ENCODE data around the gene OSBPL10.

OSBPL10 gene

DNA sequence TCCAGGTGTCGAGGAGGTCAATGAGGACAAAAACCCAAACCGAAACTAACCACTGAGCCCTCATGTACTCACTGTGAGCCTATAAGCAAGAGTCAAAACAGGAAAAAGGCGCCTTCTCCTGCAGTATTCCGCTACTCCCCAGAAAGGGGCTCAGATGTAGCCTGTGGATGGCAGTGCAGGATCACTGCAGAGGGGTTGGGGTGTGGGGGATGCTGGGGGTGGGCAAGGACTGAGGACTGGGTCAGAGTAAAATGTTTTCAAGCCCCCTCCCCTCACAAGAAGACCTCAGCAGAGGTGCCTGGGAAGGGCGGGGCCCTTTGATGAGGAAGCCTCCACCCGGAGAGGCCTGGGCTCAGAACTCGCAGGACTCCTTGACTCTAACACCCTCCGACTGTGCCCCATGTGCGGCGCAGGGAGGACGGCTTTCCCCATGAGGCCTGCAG, 170.1 kb downstream of the OSBPL10 start:
- no peaks in the 10 kb centered on the region for H3K36me3 ChIP-seq (ENCODE audit: control insufficient read depth in 1 of 2, insufficient read depth in 2 of 2, low read length in 2 of 2)
- no peak overlapping the region for H3K9ac ChIP-seq (ENCODE audit: low read length)
- WGBS (ENCODE audit: extremely low coverage, insufficient coverage, insufficient read length), result no CpG with 5 or more reads among the region's 11 CpGs
- H2AK5ac ChIP-seq (ENCODE audit: low read length), result peak overlapping the region; percentile 40
- H3K27ac ChIP-seq (ENCODE audit: low read depth, low read length), result no peak overlapping the region
- no peaks in the 10 kb centered on the region for H3K9me3 ChIP-seq (ENCODE audit: insufficient read depth, low read depth, low read length)
- H3K4me3 ChIP-seq (ENCODE audit: low read depth, low read length), result no peak overlapping the region
- peaks cover 0 to 2% of the 10 kb centered on the region in 2 experiments for H3K4me1 ChIP-seq (ENCODE audit: control insufficient read depth in 1 of 2, insufficient read depth in 2 of 2, low read length in 2 of 2)
- H2AFZ ChIP-seq (ENCODE audit: insufficient read depth, low read length, poor library complexity), result no peak overlapping the region
- H2BK12ac ChIP-seq (ENCODE audit: low read length), result no peak overlapping the region
- no peak overlapping the region for H2BK120ac ChIP-seq (ENCODE audit: insufficient read depth, low read length, poor library complexity)
- H4K12ac ChIP-seq (ENCODE audit: low read depth, low read length), result no peak overlapping the region
- no peaks in the 10 kb centered on the region for H3K79me2 ChIP-seq (ENCODE audit: control insufficient read depth, insufficient read depth, low read length, poor library complexity)
- H3K79me1 ChIP-seq (ENCODE audit: low read length), result no peaks in the 10 kb centered on the region
- H3K14ac ChIP-seq (ENCODE audit: low read length), result no peak overlapping the region
- no peak overlapping the region for H3K4ac ChIP-seq (ENCODE audit: low read depth, low read length)
- H4K91ac ChIP-seq (ENCODE audit: low read depth, low read length), result no peak overlapping the region
- H3K23ac ChIP-seq (ENCODE audit: low read length), result no peak overlapping the region
- H2BK5ac ChIP-seq (ENCODE audit: low read depth, low read length, poor library complexity), result no peak overlapping the region
- H4K8ac ChIP-seq (ENCODE audit: low read depth, low read length), result no peak overlapping the region
- no peak overlapping the region for H3K18ac ChIP-seq (ENCODE audit: low read length)
- no peaks in the 10 kb centered on the region for H3K27me3 ChIP-seq (ENCODE audit: insufficient read depth, low read length)
- no peak overlapping the region for H3K4me2 ChIP-seq (ENCODE audit: low read length)
- no peak for DNase-seq

DNA sequence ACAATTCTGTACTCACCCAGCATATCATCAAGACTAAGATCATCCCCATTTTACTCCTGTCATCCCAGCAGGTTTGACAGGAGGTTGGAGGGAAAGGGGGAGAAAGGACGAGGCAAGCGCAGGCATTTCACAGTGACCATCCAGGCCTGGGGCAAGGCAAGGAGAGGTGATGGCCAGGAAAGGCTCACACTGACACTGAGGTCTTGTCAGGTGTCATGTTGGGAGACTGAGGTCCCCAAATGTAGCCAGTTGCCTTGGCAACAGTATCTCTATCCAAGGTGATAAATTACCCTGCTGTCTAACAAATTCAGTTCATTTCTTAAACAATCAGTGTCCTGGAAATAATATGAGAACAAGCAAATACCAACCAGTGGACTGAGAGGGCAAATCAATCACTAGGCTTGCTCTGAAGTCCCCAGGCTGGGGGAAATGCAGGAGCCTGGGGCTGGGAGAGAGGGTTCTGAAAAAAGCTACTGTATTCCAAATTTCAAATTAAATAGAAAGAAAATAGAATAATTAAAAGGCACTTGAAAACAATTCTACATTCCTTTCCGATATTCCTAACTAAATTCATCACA, 172.8 kb downstream of the OSBPL10 start:
- no peaks in the 10 kb centered on the region for H3K79me2 ChIP-seq (ENCODE audit: control insufficient read depth, insufficient read depth, low read length, poor library complexity)
- H2BK120ac ChIP-seq (ENCODE audit: insufficient read depth, low read length, poor library complexity), result no peak overlapping the region
- H3K23ac ChIP-seq (ENCODE audit: low read length), result no peak overlapping the region
- 100% methylated on average over 1 of the region's 3 CpGs for WGBS (ENCODE audit: extremely low coverage, insufficient coverage, insufficient read length)
- no peak overlapping the region for H4K12ac ChIP-seq (ENCODE audit: low read depth, low read length)
- H4K91ac ChIP-seq (ENCODE audit: low read depth, low read length), result no peak overlapping the region
- DNase-seq, result no peak
- H3K36me3 ChIP-seq (ENCODE audit: control insufficient read depth in 1 of 2, insufficient read depth in 2 of 2, low read length in 2 of 2), result no peaks in the 10 kb centered on the region
- no peak overlapping the region for H2BK5ac ChIP-seq (ENCODE audit: low read depth, low read length, poor library complexity)
- no peaks in the 10 kb centered on the region for H3K9me3 ChIP-seq (ENCODE audit: insufficient read depth, low read depth, low read length)
- H2AK5ac ChIP-seq (ENCODE audit: low read length), result no peak overlapping the region
- H3K4me1 ChIP-seq (ENCODE audit: control insufficient read depth in 1 of 2, insufficient read depth in 2 of 2, low read length in 2 of 2), result peaks cover 2% of the 10 kb centered on the region in 2 experiments
- H3K4me3 ChIP-seq (ENCODE audit: low read depth, low read length), result no peak overlapping the region
- H2AFZ ChIP-seq (ENCODE audit: insufficient read depth, low read length, poor library complexity), result no peak overlapping the region
- H3K4me2 ChIP-seq (ENCODE audit: low read length), result no peak overlapping the region
- no peaks in the 10 kb centered on the region for H3K27me3 ChIP-seq (ENCODE audit: insufficient read depth, low read length)
- no peak overlapping the region for H2BK12ac ChIP-seq (ENCODE audit: low read length)
- no peaks in the 10 kb centered on the region for H3K79me1 ChIP-seq (ENCODE audit: low read length)
- H3K4ac ChIP-seq (ENCODE audit: low read depth, low read length), result no peak overlapping the region
- no peak overlapping the region for H3K18ac ChIP-seq (ENCODE audit: low read length)
- no peak overlapping the region for H3K9ac ChIP-seq (ENCODE audit: low read length)
- no peak overlapping the region for H4K8ac ChIP-seq (ENCODE audit: low read depth, low read length)
- no peak overlapping the region for H3K27ac ChIP-seq (ENCODE audit: low read depth, low read length)
- H3K14ac ChIP-seq (ENCODE audit: low read length), result no peak overlapping the region

DNA sequence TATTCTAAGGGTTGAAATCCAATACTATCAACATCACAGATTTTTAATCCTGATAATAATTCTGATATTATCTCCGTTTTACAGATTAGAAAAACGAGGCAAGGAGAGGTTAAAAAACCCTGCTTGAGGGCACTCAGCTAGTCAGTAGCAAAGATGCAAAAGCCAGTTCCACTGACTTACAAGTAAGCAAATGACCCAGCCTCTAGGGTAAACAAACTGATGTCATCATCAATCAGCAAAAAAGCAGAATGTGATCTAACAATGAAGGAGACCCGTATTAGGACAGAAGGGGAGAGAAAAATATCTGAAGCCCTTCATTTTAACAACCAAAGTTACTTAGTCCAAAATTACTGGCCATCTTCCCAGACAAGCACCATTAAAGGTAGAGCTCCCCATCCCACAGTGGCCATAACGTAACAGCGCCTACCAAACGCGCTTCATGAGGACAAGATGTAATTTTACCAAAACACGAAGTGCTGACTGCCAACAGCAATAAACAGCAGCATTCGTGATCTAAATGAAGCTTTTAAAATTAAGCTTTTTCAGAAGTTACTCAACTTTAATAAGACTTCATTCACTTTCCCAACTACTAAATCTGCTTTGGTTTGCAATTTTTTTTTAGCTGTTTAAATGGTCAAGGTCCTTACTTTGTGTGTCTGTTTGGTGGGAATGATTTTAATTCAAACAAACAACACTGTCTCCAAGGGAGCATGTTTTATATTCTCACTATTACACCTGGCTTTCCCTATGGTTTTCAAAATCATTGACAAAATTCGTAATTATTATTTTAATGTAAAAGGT, 176.6 kb downstream of the OSBPL10 start:
- no CpG with 5 or more reads among the region's 10 CpGs for WGBS (ENCODE audit: extremely low coverage, insufficient coverage, insufficient read length)
- H3K4me3 ChIP-seq (ENCODE audit: low read depth, low read length), result no peak overlapping the region

DNA sequence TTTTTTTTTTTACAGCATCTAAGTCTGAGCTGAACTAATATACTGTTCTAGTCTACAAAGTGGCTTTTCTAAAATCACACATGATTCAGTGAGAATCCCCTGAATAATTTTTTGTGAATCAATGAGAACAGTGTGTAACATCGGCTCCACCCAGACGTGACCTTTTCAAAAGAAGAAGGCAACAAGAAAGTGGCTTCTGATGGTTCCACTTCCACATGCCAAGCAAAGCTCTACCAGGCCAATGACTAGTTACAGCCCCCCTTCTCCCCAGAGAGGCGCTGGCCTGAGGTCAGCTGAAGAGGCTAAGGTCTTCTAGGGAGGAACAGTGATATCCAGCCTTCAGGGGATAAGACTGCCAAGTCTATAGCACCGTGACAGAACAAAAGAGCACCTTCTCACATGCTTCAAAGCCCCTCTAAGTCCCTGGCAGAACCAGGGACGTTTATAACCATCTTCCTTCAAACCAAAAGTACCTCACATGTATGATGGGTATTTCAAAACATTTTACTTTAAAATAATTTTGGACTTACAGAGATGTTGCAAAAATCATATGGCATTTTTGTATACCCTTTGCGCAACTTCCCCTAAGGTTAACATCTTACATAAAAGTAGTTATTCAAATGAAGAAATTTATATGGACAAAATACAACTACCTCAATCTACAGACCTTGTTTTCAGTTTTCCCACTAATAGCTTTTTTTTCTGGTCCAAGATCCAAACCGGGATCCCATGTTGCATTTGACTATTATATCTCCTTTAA, 177.9 kb downstream of the OSBPL10 start:
- Histone ChIP-seq H3K4ac (ENCODE audit: low read depth, low read length) (peak overlapping the region; percentile 22), H3K9ac (ENCODE audit: low read length) (no peak overlapping the region), H4K8ac (ENCODE audit: low read depth, low read length) (no peak overlapping the region), H2BK12ac (ENCODE audit: low read length) (no peak overlapping the region), H3K27ac (ENCODE audit: low read depth, low read length) (no peak overlapping the region), H3K4me3 (ENCODE audit: low read depth, low read length) (no peak overlapping the region), H3K79me2 (ENCODE audit: control insufficient read depth, insufficient read depth, low read length, poor library complexity) (no peaks in the 10 kb centered on the region), H3K4me2 (ENCODE audit: low read length) (no peak overlapping the region), H4K12ac (ENCODE audit: low read depth, low read length) (no peak overlapping the region), H3K36me3 (ENCODE audit: control insufficient read depth in 1 of 2, insufficient read depth in 2 of 2, low read length in 2 of 2) (no peaks in the 10 kb centered on the region), H2AFZ (ENCODE audit: insufficient read depth, low read length, poor library complexity) (no peak overlapping the region), H3K79me1 (ENCODE audit: low read length) (no peaks in the 10 kb centered on the region), H3K4me1 (ENCODE audit: control insufficient read depth in 1 of 2, insufficient read depth in 2 of 2, low read length in 2 of 2) (peaks cover 0 to 2% of the 10 kb centered on the region in 2 experiments), H2AK5ac (ENCODE audit: low read length) (no peak overlapping the region), H3K27me3 (ENCODE audit: insufficient read depth, low read length) (no peaks in the 10 kb centered on the region), H3K14ac (ENCODE audit: low read length) (no peak overlapping the region), H3K9me3 (ENCODE audit: insufficient read depth, low read depth, low read length) (no peaks in the 10 kb centered on the region), H2BK5ac (ENCODE audit: low read depth, low read length, poor library complexity) (no peak overlapping the region), H3K18ac (ENCODE audit: low read length) (no peak overlapping the region), H2BK120ac (ENCODE audit: insufficient read depth, low read length, poor library complexity) (no peak overlapping the region), H3K23ac (ENCODE audit: low read length) (no peak overlapping the region), H4K91ac (ENCODE audit: low read depth, low read length) (no peak overlapping the region)
- no CpG with 5 or more reads among the region's 7 CpGs for WGBS (ENCODE audit: extremely low coverage, insufficient coverage, insufficient read length)
- DNase-seq, result peak in 1 of 2 donors; percentile 40

More for the DNA sequence above, 176.6 kb downstream of the OSBPL10 start:
- DNase-seq, result peak in 1 of 2 donors; percentile 24
- Histone ChIP-seq H3K4me1 (ENCODE audit: control insufficient read depth in 1 of 2, insufficient read depth in 2 of 2, low read length in 2 of 2) (peaks cover 0 to 2% of the 10 kb centered on the region in 2 experiments), H3K27ac (ENCODE audit: low read depth, low read length) (no peak overlapping the region), H3K4ac (ENCODE audit: low read depth, low read length) (no peak overlapping the region), H4K91ac (ENCODE audit: low read depth, low read length) (no peak overlapping the region), H3K27me3 (ENCODE audit: insufficient read depth, low read length) (no peaks in the 10 kb centered on the region), H3K4me2 (ENCODE audit: low read length) (no peak overlapping the region), H4K8ac (ENCODE audit: low read depth, low read length) (no peak overlapping the region), H3K9me3 (ENCODE audit: insufficient read depth, low read depth, low read length) (no peaks in the 10 kb centered on the region), H2AK5ac (ENCODE audit: low read length) (no peak overlapping the region), H3K36me3 (ENCODE audit: control insufficient read depth in 1 of 2, insufficient read depth in 2 of 2, low read length in 2 of 2) (no peaks in the 10 kb centered on the region), H3K18ac (ENCODE audit: low read length) (no peak overlapping the region), H2AFZ (ENCODE audit: insufficient read depth, low read length, poor library complexity) (no peak overlapping the region), H3K14ac (ENCODE audit: low read length) (no peak overlapping the region), H3K79me1 (ENCODE audit: low read length) (no peaks in the 10 kb centered on the region), H2BK12ac (ENCODE audit: low read length) (no peak overlapping the region), H4K12ac (ENCODE audit: low read depth, low read length) (no peak overlapping the region), H2BK120ac (ENCODE audit: insufficient read depth, low read length, poor library complexity) (no peak overlapping the region), H3K79me2 (ENCODE audit: control insufficient read depth, insufficient read depth, low read length, poor library complexity) (no peaks in the 10 kb centered on the region), H3K9ac (ENCODE audit: low read length) (no peak overlapping the region), H3K23ac (ENCODE audit: low read length) (no peak overlapping the region), H2BK5ac (ENCODE audit: low read depth, low read length, poor library complexity) (no peak overlapping the region)
